HG02870 (cell line): ENCODE data around the gene PDZD2.

ENCODE experiments used
- ATAC-seq: cut with Tn5 transposase; IDR thresholded peaks from one replicate; pipeline ENCODE4 v1.9.1; 2021; ENCODE audit warnings: mild to moderate bottlenecking, moderate library complexity; ENCODE audit not compliant: unreplicated experiment

The PDZD2 gene

GRCh38 chr5:31913808-31914207 lies 274.9 kb downstream of the PDZD2 start:
- ATAC-seq = no peak

GRCh38 chr5:31916327-31916726 lies 277.4 kb downstream of the PDZD2 start:
- no peak for ATAC-seq

- ATAC-seq = no peak
Measured at GRCh38 chr5:31918739-31919138, 279.8 kb downstream of the PDZD2 start.

GRCh38 chr5:31921852-31922305 lies 282.9 kb downstream of the PDZD2 start:
- no peak for ATAC-seq

GRCh38 chr5:31924005-31924404 lies 285.1 kb downstream of the PDZD2 start:
- ATAC-seq = no peak

- ATAC-seq = no peak
Measured at GRCh38 chr5:31931874-31932273, 292.9 kb downstream of the PDZD2 start.

- no peak for ATAC-seq
Measured at GRCh38 chr5:31934156-31934555, 295.2 kb downstream of the PDZD2 start.

- no peak for ATAC-seq
Measured at GRCh38 chr5:31935496-31936369, 296.8 kb downstream of the PDZD2 start.

- ATAC-seq = no peak
Measured at GRCh38 chr5:31936683-31937082, 297.8 kb downstream of the PDZD2 start.

- ATAC-seq = no peak
Measured at GRCh38 chr5:31937226-31937625, 298.3 kb downstream of the PDZD2 start.

GRCh38 chr5:31937703-31938102 lies 298.8 kb downstream of the PDZD2 start:
- ATAC-seq = no peak

GRCh38 chr5:31939151-31939550 lies 300.2 kb downstream of the PDZD2 start:
- no peak for ATAC-seq

- ATAC-seq = no peak
Measured at GRCh38 chr5:31941151-31941755, 302.3 kb downstream of the PDZD2 start.

GRCh38 chr5:31942546-31942945 lies 303.6 kb downstream of the PDZD2 start:
- no peak for ATAC-seq

- ATAC-seq = no peak
Measured at GRCh38 chr5:31944684-31945445, 305.9 kb downstream of the PDZD2 start.

- ATAC-seq = no peak
Measured at GRCh38 chr5:31948006-31948405, 309.1 kb downstream of the PDZD2 start.

- ATAC-seq = no peak
Measured at GRCh38 chr5:31952067-31952466, 313.1 kb downstream of the PDZD2 start.

- ATAC-seq = no peak
Measured at GRCh38 chr5:31954091-31954490, 315.2 kb downstream of the PDZD2 start.

GRCh38 chr5:31957151-31957550 lies 318.2 kb downstream of the PDZD2 start:
- ATAC-seq = no peak

GRCh38 chr5:31962351-31962751 lies 323.4 kb downstream of the PDZD2 start:
- no peak for ATAC-seq

GRCh38 chr5:31962871-31963307 lies 324.0 kb downstream of the PDZD2 start:
- ATAC-seq = no peak
